Measurements from ENCODE around the gene KRTAP1-3. TPM values are rescaled to one million over a fixed set of nuclear protein-coding genes. Genes with fewer than 3 reads are reported as not detected.
"Not testable (repeated sequence)": the region's sequence is repeated elsewhere in the genome, so short reads cannot be mapped to it uniquely, and the experiment has no call there.

Gene KRTAP1-3
- polyA plus RNA-seq, 2 donors, result not detected

DNA sequence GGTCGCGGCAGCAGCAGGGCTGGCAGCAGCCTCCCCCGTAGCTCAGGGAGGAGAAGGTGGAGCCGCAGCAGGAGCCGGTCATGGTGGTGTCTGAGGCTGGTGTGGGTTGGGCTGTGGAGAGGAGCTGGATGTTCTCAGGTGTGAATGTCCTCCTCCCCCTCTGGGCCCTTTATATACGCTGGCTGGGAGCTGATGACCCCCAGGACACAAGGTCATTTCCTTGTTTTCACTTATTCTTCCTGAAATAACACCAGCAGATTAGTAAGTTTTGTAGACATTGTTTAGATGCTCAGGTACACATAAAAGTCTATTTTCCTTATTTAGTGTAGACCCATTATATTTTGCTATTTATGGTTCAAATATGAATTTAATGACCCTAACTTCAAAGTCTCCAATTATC, 20.5 kb upstream of the KRTAP1-3 start, which contains the start of gene KRTAP2-2:
KRTAP2-2 (minus strand) TSS at position 101 of the 400 bp plus-strand sequence; CDS start at position 82, 19 bp downstream.
- not testable (repeated sequence) for H3K4me1 ChIP-seq (ENCODE audit: control insufficient read depth in 2 of 2, insufficient read depth in 2 of 2, low read length in 1 of 2); H3K27me3 ChIP-seq (ENCODE audit: control insufficient read depth in 1 of 2, insufficient read depth in 2 of 2, low read length in 2 of 2); H3K9me3 ChIP-seq (ENCODE audit: control insufficient read depth in 2 of 2, insufficient read depth in 1 of 2, low read depth in 1 of 2, low read length in 1 of 2); H3K36me3 ChIP-seq (ENCODE audit: control insufficient read depth in 2 of 2, insufficient read depth in 2 of 2, low read length in 1 of 2); H3K4me3 ChIP-seq (ENCODE audit: low read depth in 1 of 2, low read length in 2 of 2); H3K27ac ChIP-seq (ENCODE audit: low read depth in 2 of 2, low read length in 1 of 2)
- 55 to 71% methylated on average over 1 of the region's 6 CpGs for WGBS, 2 donors

- not testable (repeated sequence) for H3K4me1 ChIP-seq (ENCODE audit: control insufficient read depth in 2 of 2, insufficient read depth in 2 of 2, low read length in 1 of 2); H3K27me3 ChIP-seq (ENCODE audit: control insufficient read depth in 1 of 2, insufficient read depth in 2 of 2, low read length in 2 of 2); H3K4me3 ChIP-seq (ENCODE audit: low read depth in 1 of 2, low read length in 2 of 2); H3K9me3 ChIP-seq (ENCODE audit: control insufficient read depth in 2 of 2, insufficient read depth in 1 of 2, low read depth in 1 of 2, low read length in 1 of 2); H3K27ac ChIP-seq (ENCODE audit: low read depth in 2 of 2, low read length in 1 of 2); H3K36me3 ChIP-seq (ENCODE audit: control insufficient read depth in 2 of 2, insufficient read depth in 2 of 2, low read length in 1 of 2)
- WGBS, 2 donors, result 65 to 82% methylated on average over 7 to 9 of the region's 9 CpGs
Observed at GRCh38 chr17:41054556-41054955, 19.9 kb upstream of the KRTAP1-3 start.

GRCh38 chr17:41054025-41054424, 19.4 kb upstream of the KRTAP1-3 start:
- Histone ChIP-seq H3K27ac (ENCODE audit: low read depth in 2 of 2, low read length in 1 of 2) (no peak overlapping the region), H3K36me3 (ENCODE audit: control insufficient read depth in 2 of 2, insufficient read depth in 2 of 2, low read length in 1 of 2) (no peaks in the 10 kb centered on the region), H3K27me3 (ENCODE audit: control insufficient read depth in 1 of 2, insufficient read depth in 2 of 2, low read length in 2 of 2) (no peaks in the 10 kb centered on the region), H3K4me1 (ENCODE audit: control insufficient read depth in 2 of 2, insufficient read depth in 2 of 2, low read length in 1 of 2) (no peaks in the 10 kb centered on the region), H3K4me3 (ENCODE audit: low read depth in 1 of 2, low read length in 2 of 2) (no peak overlapping the region), H3K9me3 (ENCODE audit: control insufficient read depth in 2 of 2, insufficient read depth in 1 of 2, low read depth in 1 of 2, low read length in 1 of 2) (no peaks in the 10 kb centered on the region)
- 78 to 85% methylated on average over 4 of the region's 4 CpGs for WGBS, 2 donors

- Histone ChIP-seq H3K36me3 (ENCODE audit: control insufficient read depth in 2 of 2, insufficient read depth in 2 of 2, low read length in 1 of 2) (no peaks in the 10 kb centered on the region), H3K27me3 (ENCODE audit: control insufficient read depth in 1 of 2, insufficient read depth in 2 of 2, low read length in 2 of 2) (no peaks in the 10 kb centered on the region)
Observed at GRCh38 chr17:41052566-41052965, 17.9 kb upstream of the KRTAP1-3 start.

DNA sequence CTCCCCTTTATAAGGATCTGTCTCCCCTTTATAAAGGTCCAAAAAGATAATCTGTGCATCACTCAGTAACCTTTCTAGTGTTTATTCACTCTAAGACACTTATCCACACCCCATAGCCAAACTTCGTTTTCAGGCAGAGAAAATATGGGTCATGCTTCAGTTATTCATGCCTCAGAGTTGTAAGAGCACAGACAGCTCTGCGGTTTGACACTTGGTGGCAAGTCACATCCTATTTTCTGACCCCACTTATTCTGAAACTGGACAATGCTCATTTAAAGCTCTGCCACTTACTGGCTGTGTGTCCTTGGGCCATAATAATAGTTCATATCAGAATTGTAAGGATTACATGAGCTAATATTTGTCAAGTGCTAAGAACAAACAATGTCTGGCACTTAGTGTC, 14.4 kb upstream of the KRTAP1-3 start:
- no peaks in the 10 kb centered on the region for H3K9me3 ChIP-seq (ENCODE audit: control insufficient read depth in 2 of 2, insufficient read depth in 1 of 2, low read depth in 1 of 2, low read length in 1 of 2)
- 33 to 39% methylated on average over 2 of the region's 2 CpGs for WGBS, 2 donors
- H3K27me3 ChIP-seq (ENCODE audit: control insufficient read depth in 1 of 2, insufficient read depth in 2 of 2, low read length in 2 of 2), result no peaks in the 10 kb centered on the region
- no peak overlapping the region for H3K27ac ChIP-seq (ENCODE audit: low read depth in 2 of 2, low read length in 1 of 2)
- H3K4me3 ChIP-seq (ENCODE audit: low read depth in 1 of 2, low read length in 2 of 2), result no peak overlapping the region
- H3K36me3 ChIP-seq (ENCODE audit: control insufficient read depth in 2 of 2, insufficient read depth in 2 of 2, low read length in 1 of 2), result no peaks in the 10 kb centered on the region
- H3K4me1 ChIP-seq (ENCODE audit: control insufficient read depth in 2 of 2, insufficient read depth in 2 of 2, low read length in 1 of 2), result no peaks in the 10 kb centered on the region

More at GRCh38 chr17:41052566-41052965, 17.9 kb upstream of the KRTAP1-3 start:
- Histone ChIP-seq H3K27ac (ENCODE audit: low read depth in 2 of 2, low read length in 1 of 2) (no peak overlapping the region), H3K4me1 (ENCODE audit: control insufficient read depth in 2 of 2, insufficient read depth in 2 of 2, low read length in 1 of 2) (no peaks in the 10 kb centered on the region), H3K9me3 (ENCODE audit: control insufficient read depth in 2 of 2, insufficient read depth in 1 of 2, low read depth in 1 of 2, low read length in 1 of 2) (no peaks in the 10 kb centered on the region), H3K4me3 (ENCODE audit: low read depth in 1 of 2, low read length in 2 of 2) (no peak overlapping the region)

DNA sequence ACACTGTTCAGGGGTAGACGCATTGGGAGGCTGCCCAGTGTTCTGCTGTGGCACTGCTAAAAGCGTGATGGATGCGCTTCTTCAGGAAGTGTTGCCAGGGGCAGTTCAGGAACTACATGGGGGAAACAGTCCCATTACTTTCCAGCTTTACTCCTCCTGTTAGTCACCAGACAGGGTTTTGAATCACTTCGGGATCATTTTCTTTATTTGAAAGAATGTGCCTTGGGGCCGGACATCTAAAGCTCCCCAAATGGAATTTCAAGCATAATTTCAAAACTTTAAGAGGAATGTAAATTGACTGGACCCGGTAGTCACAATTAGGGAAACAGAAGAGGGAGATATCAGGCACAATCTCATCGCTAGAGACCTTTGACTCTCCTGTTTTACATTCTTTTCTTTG, 13.8 kb upstream of the KRTAP1-3 start:
- H3K36me3 ChIP-seq (ENCODE audit: control insufficient read depth in 2 of 2, insufficient read depth in 2 of 2, low read length in 1 of 2), result no peaks in the 10 kb centered on the region
- H3K4me1 ChIP-seq (ENCODE audit: control insufficient read depth in 2 of 2, insufficient read depth in 2 of 2, low read length in 1 of 2), result no peaks in the 10 kb centered on the region
- no peak overlapping the region for H3K4me3 ChIP-seq (ENCODE audit: low read depth in 1 of 2, low read length in 2 of 2)
- WGBS, 2 donors, result 48 to 60% methylated on average over 7 of the region's 7 CpGs
- H3K27me3 ChIP-seq (ENCODE audit: control insufficient read depth in 1 of 2, insufficient read depth in 2 of 2, low read length in 2 of 2), result no peaks in the 10 kb centered on the region
- H3K9me3 ChIP-seq (ENCODE audit: control insufficient read depth in 2 of 2, insufficient read depth in 1 of 2, low read depth in 1 of 2, low read length in 1 of 2), result no peaks in the 10 kb centered on the region
- no peak overlapping the region for H3K27ac ChIP-seq (ENCODE audit: low read depth in 2 of 2, low read length in 1 of 2)

GRCh38 chr17:41046735-41047465, 12.2 kb upstream of the KRTAP1-3 start, which contains the start of gene KRTAP2-1:
KRTAP2-1 (minus strand) TSS chr17:41047316; CDS start chr17:41047267, 49 bp downstream.
- WGBS, 2 donors, result 59 to 67% methylated on average over 10 of the region's 33 CpGs
- H3K36me3 ChIP-seq (ENCODE audit: control insufficient read depth in 2 of 2, insufficient read depth in 2 of 2, low read length in 1 of 2); H3K27me3 ChIP-seq (ENCODE audit: control insufficient read depth in 1 of 2, insufficient read depth in 2 of 2, low read length in 2 of 2); H3K4me3 ChIP-seq (ENCODE audit: low read depth in 1 of 2, low read length in 2 of 2); H3K9me3 ChIP-seq (ENCODE audit: control insufficient read depth in 2 of 2, insufficient read depth in 1 of 2, low read depth in 1 of 2, low read length in 1 of 2); H3K27ac ChIP-seq (ENCODE audit: low read depth in 2 of 2, low read length in 1 of 2); H3K4me1 ChIP-seq (ENCODE audit: control insufficient read depth in 2 of 2, insufficient read depth in 2 of 2, low read length in 1 of 2): not testable (repeated sequence)

GRCh38 chr17:41042953-41043352, 8.3 kb upstream of the KRTAP1-3 start:
- no peaks in the 10 kb centered on the region for H3K9me3 ChIP-seq (ENCODE audit: control insufficient read depth in 2 of 2, insufficient read depth in 1 of 2, low read depth in 1 of 2, low read length in 1 of 2)
- no peaks in the 10 kb centered on the region for H3K27me3 ChIP-seq (ENCODE audit: control insufficient read depth in 1 of 2, insufficient read depth in 2 of 2, low read length in 2 of 2)
- H3K36me3 ChIP-seq (ENCODE audit: control insufficient read depth in 2 of 2, insufficient read depth in 2 of 2, low read length in 1 of 2), result no peaks in the 10 kb centered on the region
- no peak overlapping the region for H3K4me3 ChIP-seq (ENCODE audit: low read depth in 1 of 2, low read length in 2 of 2)
- no peak overlapping the region for H3K27ac ChIP-seq (ENCODE audit: low read depth in 2 of 2, low read length in 1 of 2)
- peaks cover 0 to 4% of the 10 kb centered on the region in 2 donors for H3K4me1 ChIP-seq (ENCODE audit: control insufficient read depth in 2 of 2, insufficient read depth in 2 of 2, low read length in 1 of 2)
- WGBS, 2 donors, result 98 to 100% methylated on average over 1 of the region's 1 CpG

DNA sequence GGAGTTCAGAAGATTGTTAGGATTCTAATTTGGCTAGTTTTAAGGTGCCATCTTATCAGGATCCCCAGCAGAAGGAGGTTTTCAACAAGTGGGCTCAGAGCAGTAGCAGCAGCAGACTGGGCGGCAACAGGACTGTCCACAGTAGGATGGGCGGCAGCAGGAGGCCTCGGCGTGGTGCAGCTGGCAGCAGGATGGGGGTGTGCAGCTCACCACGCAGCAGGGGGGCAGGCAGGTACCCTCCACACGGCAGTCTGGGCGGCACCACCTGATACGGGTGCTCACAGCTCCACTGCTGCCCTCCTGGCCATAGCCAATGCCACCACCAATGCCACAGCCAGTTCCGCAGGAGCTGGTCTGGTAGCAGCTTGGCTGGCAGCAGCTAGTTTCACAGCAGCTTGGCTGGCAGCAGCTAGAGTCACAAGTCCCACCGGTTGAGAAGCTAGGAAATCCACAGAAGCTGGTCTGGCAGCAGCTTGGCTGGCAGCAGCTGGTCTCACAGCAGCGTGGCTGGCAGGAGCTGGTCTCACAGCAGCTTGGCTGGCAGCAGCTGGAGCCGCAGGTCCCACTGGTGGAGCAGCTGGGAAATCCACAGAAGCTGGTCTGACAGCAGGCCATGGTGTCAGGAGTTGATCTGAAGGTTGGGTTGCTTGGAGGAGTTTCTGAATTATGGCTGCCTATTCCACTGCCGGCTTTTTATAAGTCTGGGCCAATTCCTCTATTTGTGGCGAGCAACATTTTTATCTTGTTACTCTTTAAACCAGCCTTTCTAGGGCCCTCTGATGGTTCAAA, 6.3 kb upstream of the KRTAP1-3 start, which contains the start of gene KRTAP1-1:
KRTAP1-1 (minus strand) TSS at position 668 of the 789 bp plus-strand sequence; CDS start at position 615, 53 bp downstream.
- H3K27ac ChIP-seq (ENCODE audit: low read depth in 2 of 2, low read length in 1 of 2); H3K27me3 ChIP-seq (ENCODE audit: control insufficient read depth in 1 of 2, insufficient read depth in 2 of 2, low read length in 2 of 2); H3K4me1 ChIP-seq (ENCODE audit: control insufficient read depth in 2 of 2, insufficient read depth in 2 of 2, low read length in 1 of 2); H3K36me3 ChIP-seq (ENCODE audit: control insufficient read depth in 2 of 2, insufficient read depth in 2 of 2, low read length in 1 of 2); H3K9me3 ChIP-seq (ENCODE audit: control insufficient read depth in 2 of 2, insufficient read depth in 1 of 2, low read depth in 1 of 2, low read length in 1 of 2); H3K4me3 ChIP-seq (ENCODE audit: low read depth in 1 of 2, low read length in 2 of 2): not testable (repeated sequence)
- 66 to 72% methylated on average over 11 to 14 of the region's 14 CpGs for WGBS, 2 donors

All from esophagus (tissue), 2 donors.